ENCODE measurements around the gene MTMR10.

Gene MTMR10

GRCh38 chr15:30962659-30963058 lies 28.8 kb downstream of the MTMR10 start:
- H3K4me3 ChIP-seq (ENCODE audit: low read depth, low read length) = no peak overlapping the region
- no peak for TF ChIP-seq CTCF (IDR thresholded peaks at IDR 0.05; ENCODE audit: control insufficient read depth, extremely low read depth, insufficient read depth)
- no peak for DNase-seq (ENCODE audit: low read depth)

GRCh38 chr15:30962079-30962478 lies 29.3 kb downstream of the MTMR10 start:
- TF ChIP-seq CTCF (IDR thresholded peaks at IDR 0.05; ENCODE audit: control insufficient read depth, extremely low read depth, insufficient read depth) = no peak
- no peak for DNase-seq (ENCODE audit: low read depth)
- H3K4me3 ChIP-seq (ENCODE audit: low read depth, low read length) = no peak overlapping the region

- no peak for TF ChIP-seq CTCF (IDR thresholded peaks at IDR 0.05; ENCODE audit: control insufficient read depth, extremely low read depth, insufficient read depth)
- DNase-seq (ENCODE audit: low read depth) = no peak
- H3K4me3 ChIP-seq (ENCODE audit: low read depth, low read length) = no peak overlapping the region
Observed at GRCh38 chr15:30958219-30958618, 33.2 kb downstream of the MTMR10 start.

GRCh38 chr15:30956216-30957124 lies 35.0 kb downstream of the MTMR10 start:
- DNase-seq (ENCODE audit: low read depth) = no peak
- TF ChIP-seq CTCF (IDR thresholded peaks at IDR 0.05; ENCODE audit: control insufficient read depth, extremely low read depth, insufficient read depth) = no peak
- no peak overlapping the region for H3K4me3 ChIP-seq (ENCODE audit: low read depth, low read length)

GRCh38 chr15:30954674-30955073 lies 36.8 kb downstream of the MTMR10 start:
- no peak for DNase-seq (ENCODE audit: low read depth)
- H3K4me3 ChIP-seq (ENCODE audit: low read depth, low read length) = no peak overlapping the region
- no peak for TF ChIP-seq CTCF (IDR thresholded peaks at IDR 0.05; ENCODE audit: control insufficient read depth, extremely low read depth, insufficient read depth)

- no peak overlapping the region for H3K4me3 ChIP-seq (ENCODE audit: low read depth, low read length)
- DNase-seq (ENCODE audit: low read depth) = no peak
- TF ChIP-seq CTCF (IDR thresholded peaks at IDR 0.05; ENCODE audit: control insufficient read depth, extremely low read depth, insufficient read depth) = no peak
Observed at GRCh38 chr15:30953731-30954378, 37.6 kb downstream of the MTMR10 start.
